ENCODE data around the gene RLBP1.

Gene RLBP1

GRCh38 chr15:89174476-89174875 lies 46.9 kb downstream of the RLBP1 start:
- no peak for TF ChIP-seq POLR2A (IDR thresholded peaks at IDR 0.05; ENCODE audit: low read depth, low read length)
- no peak for TF ChIP-seq TAF1 (IDR thresholded peaks at IDR 0.05; ENCODE audit: low read depth, low read length)
- no peak for TF ChIP-seq PAX5 (IDR thresholded peaks at IDR 0.05; ENCODE audit: insufficient read depth, low read length, severe bottlenecking)
- no peak for TF ChIP-seq SPI1 (IDR thresholded peaks at IDR 0.05; ENCODE audit: low read depth, low read length)
- TF ChIP-seq POU2F2 (IDR thresholded peaks at IDR 0.05; ENCODE audit: low read depth, low read length), result no peak
- no peak for TF ChIP-seq POLR2AphosphoS5 (IDR thresholded peaks at IDR 0.05; ENCODE audit: low read depth, low read length)
- FAIRE-seq (no peak), DNase-seq (ENCODE audit: insufficient read length, low spot score) (no peak)

GRCh38 chr15:89172921-89173320 lies 48.5 kb downstream of the RLBP1 start:
- DNase-seq (ENCODE audit: insufficient read length, low spot score) (no peak), FAIRE-seq (no peak)
- no peak for TF ChIP-seq POLR2A (IDR thresholded peaks at IDR 0.05; ENCODE audit: low read depth, low read length)

- TF ChIP-seq POLR2AphosphoS5 (IDR thresholded peaks at IDR 0.05; ENCODE audit: low read depth, low read length) (no peak), POLR2A (IDR thresholded peaks at IDR 0.05; ENCODE audit: low read depth, low read length) (no peak), TAF1 (IDR thresholded peaks at IDR 0.05; ENCODE audit: low read depth, low read length) (no peak), SPI1 (IDR thresholded peaks at IDR 0.05; ENCODE audit: low read depth, low read length) (no peak), PAX5 (IDR thresholded peaks at IDR 0.05; ENCODE audit: insufficient read depth, low read length, severe bottlenecking) (no peak), POU2F2 (IDR thresholded peaks at IDR 0.05; ENCODE audit: low read depth, low read length) (no peak)
- DNase-seq (ENCODE audit: insufficient read length, low spot score) (no peak), FAIRE-seq (no peak)
Measured at GRCh38 chr15:89171136-89172072, 50.0 kb downstream of the RLBP1 start.

GRCh38 chr15:89170364-89170763 lies 51.0 kb downstream of the RLBP1 start:
- no peak for FAIRE-seq
- no peak for DNase-seq (ENCODE audit: insufficient read length, low spot score)
- no peak for TF ChIP-seq POLR2AphosphoS5 (IDR thresholded peaks at IDR 0.05; ENCODE audit: low read depth, low read length)
- TF ChIP-seq SPI1 (IDR thresholded peaks at IDR 0.05; ENCODE audit: low read depth, low read length), result no peak
- TF ChIP-seq PAX5 (IDR thresholded peaks at IDR 0.05; ENCODE audit: insufficient read depth, low read length, severe bottlenecking), result no peak
- TF ChIP-seq TAF1 (IDR thresholded peaks at IDR 0.05; ENCODE audit: low read depth, low read length), result no peak
- TF ChIP-seq POU2F2 (IDR thresholded peaks at IDR 0.05; ENCODE audit: low read depth, low read length), result no peak
- no peak for TF ChIP-seq POLR2A (IDR thresholded peaks at IDR 0.05; ENCODE audit: low read depth, low read length)

- FAIRE-seq, result no peak
- TF ChIP-seq POU2F2 (IDR thresholded peaks at IDR 0.05; ENCODE audit: low read depth, low read length), result no peak
- no peak for DNase-seq (ENCODE audit: insufficient read length, low spot score)
Measured at GRCh38 chr15:89168316-89168833, 53.0 kb downstream of the RLBP1 start.

- FAIRE-seq (peak; percentile 35), DNase-seq (ENCODE audit: insufficient read length, low spot score) (no peak)
- peak; percentile 74 for TF ChIP-seq SPI1 (IDR thresholded peaks at IDR 0.05; ENCODE audit: low read depth, low read length)
- TF ChIP-seq POU2F2 (IDR thresholded peaks at IDR 0.05; ENCODE audit: low read depth, low read length), result no peak; the same call in 1 of the 2 replicates
Measured at GRCh38 chr15:89167267-89168176, 53.9 kb downstream of the RLBP1 start.

GRCh38 chr15:89165677-89166076 lies 55.7 kb downstream of the RLBP1 start:
- DNase-seq (ENCODE audit: insufficient read length, low spot score), result no peak
- FAIRE-seq, result no peak
- TF ChIP-seq POLR2AphosphoS5 (IDR thresholded peaks at IDR 0.05; ENCODE audit: low read depth, low read length), result no peak
- no peak for TF ChIP-seq SPI1 (IDR thresholded peaks at IDR 0.05; ENCODE audit: low read depth, low read length)
- no peak for TF ChIP-seq POLR2A (IDR thresholded peaks at IDR 0.05; ENCODE audit: low read depth, low read length)

- FAIRE-seq, result no peak
Measured at GRCh38 chr15:89164712-89165211, 56.6 kb downstream of the RLBP1 start.

GRCh38 chr15:89163271-89164055 lies 57.9 kb downstream of the RLBP1 start:
- FAIRE-seq (no peak), DNase-seq (ENCODE audit: insufficient read length, low spot score) (no peak)
- TF ChIP-seq TAF1 (IDR thresholded peaks at IDR 0.05; ENCODE audit: low read depth, low read length), result no peak
- TF ChIP-seq PAX5 (IDR thresholded peaks at IDR 0.05; ENCODE audit: insufficient read depth, low read length, severe bottlenecking), result no peak
- no peak for TF ChIP-seq POU2F2 (IDR thresholded peaks at IDR 0.05; ENCODE audit: low read depth, low read length)
- TF ChIP-seq POLR2A (IDR thresholded peaks at IDR 0.05; ENCODE audit: low read depth, low read length), result no peak
- TF ChIP-seq POLR2AphosphoS5 (IDR thresholded peaks at IDR 0.05; ENCODE audit: low read depth, low read length), result no peak
- TF ChIP-seq SPI1 (IDR thresholded peaks at IDR 0.05; ENCODE audit: low read depth, low read length), result no peak

More at GRCh38 chr15:89164712-89165211, 56.6 kb downstream of the RLBP1 start:
- no peak for DNase-seq (ENCODE audit: insufficient read length, low spot score)
- TF ChIP-seq PAX5 (IDR thresholded peaks at IDR 0.05; ENCODE audit: insufficient read depth, low read length, severe bottlenecking), result no peak
- no peak for TF ChIP-seq TAF1 (IDR thresholded peaks at IDR 0.05; ENCODE audit: low read depth, low read length)
- TF ChIP-seq SPI1 (IDR thresholded peaks at IDR 0.05; ENCODE audit: low read depth, low read length), result no peak
- no peak for TF ChIP-seq POLR2AphosphoS5 (IDR thresholded peaks at IDR 0.05; ENCODE audit: low read depth, low read length)
- TF ChIP-seq POLR2A (IDR thresholded peaks at IDR 0.05; ENCODE audit: low read depth, low read length), result no peak

All from GM12891 (cell line).